HL-60 (cell line): Measurements from ENCODE around the gene GSTM2.
"Not testable (repeated sequence)": the region's sequence is repeated elsewhere in the genome, so short reads cannot be mapped to it uniquely, and the experiment has no call there.

ENCODE experiments used
- GABPA ChIP-seq: IDR thresholded peaks from 2 replicates; pipeline ENCODE4 v1.6.1; 2012; ENCODE audit warnings: low read depth
- SPI1 ChIP-seq: IDR thresholded peaks from 2 replicates; pipeline ENCODE4 v1.6.1; 2012; ENCODE audit warnings: low read depth, mild to moderate bottlenecking, borderline replicate concordance
- TF ChIP-seq, protein P1 (sequence below): IDR thresholded peaks from one replicate; pipeline ENCODE4 v1.5.1; 2011; ENCODE audit warnings: low read length, control low read depth, inconsistent platforms; ENCODE audit not compliant: insufficient read depth

DNA sequence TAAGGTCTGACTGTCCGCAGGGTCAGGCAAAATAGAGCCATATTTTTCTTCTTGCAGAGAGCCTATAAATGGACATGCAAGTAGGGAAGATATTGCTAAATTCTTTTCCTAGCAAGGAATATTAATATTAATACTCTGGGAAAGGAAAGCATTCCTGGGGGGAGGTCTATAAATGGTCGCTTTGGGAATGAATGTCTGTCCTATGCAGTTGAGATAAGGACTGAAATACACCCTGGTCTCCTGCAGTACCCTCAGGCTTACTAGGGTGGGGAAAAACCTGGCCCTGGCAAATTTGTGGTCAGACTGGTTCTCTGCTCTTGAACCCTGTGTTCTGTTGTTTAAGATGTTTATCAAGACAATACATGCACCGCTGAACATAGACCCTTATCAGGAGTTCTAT lies 35.1 kb downstream of the GSTM2 start:
- TF ChIP-seq, protein P1, sequence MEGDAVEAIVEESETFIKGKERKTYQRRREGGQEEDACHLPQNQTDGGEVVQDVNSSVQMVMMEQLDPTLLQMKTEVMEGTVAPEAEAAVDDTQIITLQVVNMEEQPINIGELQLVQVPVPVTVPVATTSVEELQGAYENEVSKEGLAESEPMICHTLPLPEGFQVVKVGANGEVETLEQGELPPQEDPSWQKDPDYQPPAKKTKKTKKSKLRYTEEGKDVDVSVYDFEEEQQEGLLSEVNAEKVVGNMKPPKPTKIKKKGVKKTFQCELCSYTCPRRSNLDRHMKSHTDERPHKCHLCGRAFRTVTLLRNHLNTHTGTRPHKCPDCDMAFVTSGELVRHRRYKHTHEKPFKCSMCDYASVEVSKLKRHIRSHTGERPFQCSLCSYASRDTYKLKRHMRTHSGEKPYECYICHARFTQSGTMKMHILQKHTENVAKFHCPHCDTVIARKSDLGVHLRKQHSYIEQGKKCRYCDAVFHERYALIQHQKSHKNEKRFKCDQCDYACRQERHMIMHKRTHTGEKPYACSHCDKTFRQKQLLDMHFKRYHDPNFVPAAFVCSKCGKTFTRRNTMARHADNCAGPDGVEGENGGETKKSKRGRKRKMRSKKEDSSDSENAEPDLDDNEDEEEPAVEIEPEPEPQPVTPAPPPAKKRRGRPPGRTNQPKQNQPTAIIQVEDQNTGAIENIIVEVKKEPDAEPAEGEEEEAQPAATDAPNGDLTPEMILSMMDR = not testable (repeated sequence)
- not testable (repeated sequence) for TF ChIP-seq GABPA, SPI1
